Naive thymus-derived CD8-positive, alpha-beta T cell (primary cell): ENCODE measurements around the gene G3BP2. TPM values are rescaled to one million over a fixed set of nuclear protein-coding genes. Genes with fewer than 3 reads are reported as not detected.

Experiments used
- ATAC-seq, 2 donors: fragments of 150-1000 bp; cut with Tn5 transposase in 1 of 2; sonication (Bioruptor Pico), chemical (Tn5 transposase) in 1 of 2; 1 replicate in 1 of 2; 2 replicates in 1 of 2; pipeline ENCODE4 v1.10.0; 2021; ENCODE audit warnings: mild to moderate bottlenecking in 2 of 2, moderate library complexity in 2 of 2
- POLR2A ChIA-PET: fragments of 350-600 bp; sonication (Branson Sonifier 250); formaldehyde crosslinking; loops from one replicate; lab custom pipeline; 2021; ENCODE audit warnings: antibody characterized with exemption; lab: Charles Lee
- DNase-seq, 10 donors: peaks; one replicate each; pipeline versions ENCODE4 v3.0.0 to v3.0.0-alpha.2; 2020 to 2022
- H3K27ac Mint-ChIP-seq, 10 donors: one replicate each; pipeline ENCODE4 v1.8.0; 2020 to 2022; ENCODE audit warnings: mild to moderate bottlenecking in 10 of 10, mixed read lengths in 10 of 10, moderate library complexity in 4 of 10, inconsistent platforms in 1 of 10
- H3K27me3 Mint-ChIP-seq, 5 donors: one replicate each; pipeline ENCODE4 v1.8.0; 2021 to 2022; ENCODE audit warnings: mixed read lengths in 5 of 5
- H3K36me3 Mint-ChIP-seq, 3 donors: one replicate each; pipeline ENCODE4 v1.8.0; 2020 to 2022; ENCODE audit warnings: mixed read lengths in 3 of 3, mild to moderate bottlenecking in 2 of 3, inconsistent platforms in 1 of 3
- H3K4me1 Mint-ChIP-seq, 4 donors: one replicate each; pipeline ENCODE4 v1.8.0; 2021 to 2022; ENCODE audit warnings: mixed read lengths in 4 of 4
- H3K4me3 Mint-ChIP-seq, 10 donors: one replicate each; pipeline ENCODE4 v1.8.0; 2020 to 2022; ENCODE audit warnings: mild to moderate bottlenecking in 10 of 10, mixed read lengths in 10 of 10, moderate library complexity in 6 of 10, inconsistent platforms in 1 of 10
- H3K9me3 Mint-ChIP-seq, 9 donors: one replicate each; pipeline ENCODE4 v1.8.0; 2020 to 2022; ENCODE audit warnings: mixed read lengths in 9 of 9, mild to moderate bottlenecking in 3 of 9, inconsistent platforms in 1 of 9, moderate library complexity in 1 of 9
- polyA plus RNA-seq, 3 donors: library from polyadenylated mRNA; unstranded; fragments of 300-500 nt; fragmentation: Illumina TruSeq; gene quantifications; one replicate each; pipeline ENCODE4 v1.2.3, GENCODE V29; 2021
- total RNA-seq, 8 experiments: library from RNA in 2 of 8; stranded (reverse) in 2 of 8; gene quantifications; one replicate each; pipeline ENCODE4 v1.2.3 and lab custom pipeline; 2021 to 2026

Gene G3BP2
- total and polyA plus RNA-seq, 5 experiments from 2014 or later = 116 to 190 (median 125) TPM

DNA sequence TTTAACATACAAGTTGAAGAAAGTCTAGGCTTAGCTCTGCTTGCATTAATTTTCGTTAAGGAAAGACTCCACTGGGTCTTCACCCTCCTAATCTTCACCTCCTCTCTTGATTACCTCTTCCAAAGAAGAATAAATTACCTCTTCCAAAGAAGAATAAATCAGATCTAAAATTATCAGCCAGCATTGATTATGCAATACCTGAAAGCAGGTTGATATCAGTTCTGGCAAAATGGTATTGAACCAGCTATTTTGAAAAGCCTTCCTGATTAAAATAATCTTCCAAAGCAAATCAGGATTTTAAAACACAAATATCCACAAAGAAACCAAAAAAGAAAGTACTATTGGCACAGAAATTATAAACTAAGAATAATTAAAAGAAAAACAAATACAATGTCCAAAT lies 79.8 kb downstream of the G3BP2 start:
- Mint-ChIP-seq H3K4me3 (no peak overlapping the region), H3K27me3 (no peaks in the 10 kb centered on the region), H3K9me3 (no peaks in the 10 kb centered on the region), H3K27ac (no peak overlapping the region), H3K4me1 (peaks cover 0 to 2% (median 0%) of the 10 kb centered on the region in 4 donors), H3K36me3 (no peaks in the 10 kb centered on the region)
- POLR2A ChIA-PET = no interaction called here
- ATAC-seq = no peak
- DNase-seq = no peak

Other genes with a start within 250 kb of the G3BP2 start
- 10 to 100 TPM; 32.0 to 41.8 TPM for gene RCHY1, start 159.0 kb downstream of the G3BP2 start, total RNA-seq
- 10 to 100 TPM; 13.3 to 27.3 (median 25.3) TPM for gene RCHY1, start 159.0 kb downstream of the G3BP2 start, polyA plus RNA-seq
- 10 to 100 TPM; 34.0 to 36.4 TPM for gene THAP6, start 158.9 kb downstream of the G3BP2 start, total RNA-seq
- gene THAP6, start 158.9 kb downstream of the G3BP2 start, polyA plus RNA-seq = 10 to 100 TPM in 2 of 3 donors, 1 to 10 TPM in 1; 8.2 to 12.4 (median 11.9) TPM
- not detected for gene ODAPH, start 117.3 kb downstream of the G3BP2 start, total RNA-seq
- not detected for gene ODAPH, start 117.3 kb downstream of the G3BP2 start, polyA plus RNA-seq
- gene CDKL2, start 42.9 kb downstream of the G3BP2 start, total RNA-seq = 1 to 10 TPM in 1 of 2 experiments, under 1 TPM in 1; 0.82 to 1.0 TPM
- 1 to 10 TPM in 1 of 3 donors, under 1 TPM in 2; 0.20 to 1.0 (median 0.58) TPM for gene CDKL2, start 42.9 kb downstream of the G3BP2 start, polyA plus RNA-seq
- gene USO1, start 51.2 kb upstream of the G3BP2 start, total RNA-seq = 10 to 100 TPM; 32.3 to 36.6 TPM
- 10 to 100 TPM; 22.0 to 26.5 (median 24.4) TPM for gene USO1, start 51.2 kb upstream of the G3BP2 start, polyA plus RNA-seq
- 1 to 10 TPM; 1.6 to 1.8 TPM for gene PPEF2, start 229.0 kb upstream of the G3BP2 start, total RNA-seq
- not detected for gene PPEF2, start 229.0 kb upstream of the G3BP2 start, polyA plus RNA-seq